Smooth muscle cell of the umbilical artery (primary cell): Measurements from ENCODE around the gene HSH2D. TPM values are rescaled to one million over a fixed set of nuclear protein-coding genes. Genes with fewer than 3 reads are reported as not detected.

Source experiments
- total RNA-seq: library from RNA; depleted of rRNA; stranded (reverse); fragments of >200 nt; gene quantifications from 2 replicates; pipeline ENCODE4 v1.2.3, GENCODE V29; 2014

The HSH2D gene
- not detected in 2 replicates for total RNA-seq

GRCh38 chr19:16143399-16144215 is at the start of gene HSH2D:
Gene HSH2D (plus strand): TSS chr19:16143685. CDS start chr19:16148751, 5,066 bp downstream.

GRCh38 chr19:16111160-16111908 is 32.2 kb upstream of the HSH2D start, which contains the start of gene RAB8A:
Gene RAB8A (plus strand): TSS chr19:16111889. CDS start chr19:16111902, 13 bp downstream.

GRCh38 chr19:16185123-16185767 is 41.8 kb downstream of the HSH2D start, which contains the start of gene FAM32A:
Gene FAM32A (plus strand): TSS chr19:16185410. CDS start chr19:16185443, 33 bp downstream.

GRCh38 chr19:16197622-16198369 is 54.3 kb downstream of the HSH2D start, which contains the start of gene AP1M1:
Gene AP1M1 (plus strand): TSS chr19:16197911. CDS start chr19:16198027, 116 bp downstream.

Other genes starting within 250 kb of the HSH2D start
- not detected in 2 replicates for gene CYP4F2, start 245.6 kb upstream of the HSH2D start, total RNA-seq
- gene CYP4F11, start 209.2 kb upstream of the HSH2D start, total RNA-seq: not detected in 2 replicates
- not detected in 2 replicates for gene OR10H4, start 194.7 kb upstream of the HSH2D start, total RNA-seq
- 896 and 1,573 TPM in 2 replicates for gene TPM4, start 67.2 kb upstream of the HSH2D start, total RNA-seq
- 38.6 and 67.0 TPM in 2 replicates for gene RAB8A, start 31.8 kb upstream of the HSH2D start, total RNA-seq
- not detected in 2 replicates for gene CIB3, start 29.8 kb downstream of the HSH2D start, total RNA-seq
- gene FAM32A, start 41.7 kb downstream of the HSH2D start, total RNA-seq: 86.4 and 87.3 TPM in 2 replicates
- 43.7 and 83.6 TPM in 2 replicates for gene AP1M1, start 54.2 kb downstream of the HSH2D start, total RNA-seq
- gene KLF2, start 181.1 kb downstream of the HSH2D start, total RNA-seq: 1.8 and 8.8 TPM in 2 replicates